HG02588 (cell line): Measurements from ENCODE around the gene RAPGEFL1.
"Not testable (repeated sequence)": the region's sequence is repeated elsewhere in the genome, so short reads cannot be mapped to it uniquely, and the experiment has no call there.

ENCODE experiments used
- ATAC-seq: cut with Tn5 transposase; IDR thresholded peaks from one replicate; pipeline ENCODE4 v1.9.1; 2021; ENCODE audit warnings: mild to moderate bottlenecking, moderate library complexity; ENCODE audit not compliant: unreplicated experiment

The RAPGEFL1 gene

DNA sequence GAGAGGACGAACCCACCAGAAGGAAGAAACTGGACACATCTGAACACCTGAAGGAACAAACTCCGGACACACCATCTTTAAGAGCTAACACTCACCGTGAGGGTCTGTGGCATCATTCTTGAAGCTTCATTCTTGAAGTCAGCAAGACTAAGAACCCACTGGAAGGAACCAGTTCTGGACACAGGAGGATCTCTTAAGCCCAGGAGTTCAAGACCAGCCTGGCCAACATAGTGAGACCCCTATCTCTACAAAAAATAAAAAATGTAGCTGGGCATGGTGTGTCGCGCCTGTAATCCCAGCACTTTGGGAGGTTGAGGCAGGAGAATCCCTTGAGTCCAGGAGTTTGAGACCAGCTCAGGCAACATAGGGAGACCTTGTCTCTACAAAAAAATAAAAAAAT lies 21.3 kb downstream of the RAPGEFL1 start:
- no peak for ATAC-seq

DNA sequence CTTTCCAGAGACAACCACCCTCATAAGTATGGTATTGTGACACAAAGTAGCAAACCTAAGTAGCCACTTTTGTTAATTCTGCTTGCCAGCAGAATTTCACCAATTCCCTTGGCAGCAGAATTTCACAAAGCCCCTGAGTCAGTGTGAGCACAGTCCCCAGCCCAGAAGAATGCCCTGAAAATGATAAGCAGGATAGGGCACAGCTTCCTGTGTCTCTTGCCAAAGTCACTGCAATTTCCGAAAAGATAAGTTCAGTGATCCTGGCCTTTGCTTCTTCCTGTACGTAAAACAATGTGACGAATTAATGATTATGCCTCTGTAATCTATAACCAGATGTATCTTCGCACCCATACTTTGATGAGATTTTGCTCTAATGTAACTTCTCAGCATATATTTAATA lies 25.9 kb downstream of the RAPGEFL1 start:
- ATAC-seq: no peak

DNA sequence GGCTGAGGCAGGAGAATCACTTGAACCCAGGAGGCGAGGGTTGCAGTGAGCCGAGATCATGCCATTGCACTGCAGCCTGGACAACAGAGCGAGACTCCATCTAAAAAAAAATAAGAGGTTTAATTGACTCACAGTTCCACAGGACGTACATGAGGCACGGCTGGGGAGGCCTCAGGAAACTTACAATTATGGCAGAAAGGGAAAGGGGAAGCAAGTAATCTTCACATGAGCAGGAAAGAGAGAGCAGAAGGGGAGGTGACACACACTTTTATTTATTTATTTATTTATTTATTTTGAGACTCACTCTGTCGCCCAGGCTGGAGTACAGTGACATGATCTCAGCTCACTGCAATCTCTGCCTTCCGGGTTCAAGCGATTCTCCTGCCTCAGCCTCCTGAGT lies 28.9 kb downstream of the RAPGEFL1 start:
- ATAC-seq: not testable (repeated sequence)

DNA sequence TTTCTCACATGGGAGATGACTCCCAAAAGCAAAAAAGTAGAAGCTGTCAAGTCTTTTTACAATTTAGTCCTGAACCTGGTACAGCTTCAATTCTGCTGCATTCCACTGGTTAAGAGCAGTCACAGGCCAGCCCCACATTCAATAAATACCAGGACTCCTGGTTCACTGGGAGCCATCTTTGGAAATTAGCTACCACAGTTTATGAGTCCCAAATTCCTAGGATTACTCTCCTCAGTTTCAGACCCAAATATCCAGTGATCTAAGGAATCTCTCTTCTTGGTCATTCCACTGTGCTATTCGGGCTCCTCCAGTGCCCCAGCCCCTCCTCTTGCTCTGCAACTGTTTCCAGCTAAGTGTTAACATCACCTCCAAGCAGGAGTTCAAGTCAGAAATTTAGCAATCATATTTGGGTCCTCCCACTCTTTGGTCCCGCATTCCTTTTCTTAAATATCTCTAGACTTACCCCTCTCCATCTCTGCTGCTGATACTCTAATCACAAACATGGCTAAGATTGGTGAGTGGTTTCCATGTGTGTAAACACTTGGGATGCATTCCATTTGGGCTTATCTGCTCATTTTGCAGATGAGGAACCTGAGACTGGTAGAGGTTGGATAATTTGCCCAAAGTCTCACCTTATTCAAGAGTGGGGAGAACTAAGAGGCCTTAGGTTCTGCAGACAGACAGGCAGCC lies 32.3 kb downstream of the RAPGEFL1 start:
- no peak for ATAC-seq

DNA sequence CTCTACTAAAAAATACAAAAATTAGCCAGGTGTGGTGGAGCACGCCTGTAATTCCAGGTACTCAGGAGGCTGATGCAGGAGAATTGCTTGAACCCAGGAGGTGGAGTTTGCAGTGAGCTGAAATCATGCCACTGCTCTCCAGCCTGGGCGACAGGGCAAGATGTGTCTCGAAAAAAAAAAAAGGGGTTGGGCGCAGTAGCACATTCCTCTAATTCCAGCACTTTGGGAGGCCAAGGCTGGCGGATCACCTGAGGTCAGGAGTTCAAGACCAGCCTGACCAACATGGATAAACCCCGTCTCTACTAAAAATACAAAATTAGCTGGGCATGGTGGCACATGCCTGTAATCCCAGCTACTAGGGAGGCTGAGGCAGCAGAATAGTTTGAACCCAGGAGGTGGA lies 36.6 kb downstream of the RAPGEFL1 start:
- not testable (repeated sequence) for ATAC-seq

DNA sequence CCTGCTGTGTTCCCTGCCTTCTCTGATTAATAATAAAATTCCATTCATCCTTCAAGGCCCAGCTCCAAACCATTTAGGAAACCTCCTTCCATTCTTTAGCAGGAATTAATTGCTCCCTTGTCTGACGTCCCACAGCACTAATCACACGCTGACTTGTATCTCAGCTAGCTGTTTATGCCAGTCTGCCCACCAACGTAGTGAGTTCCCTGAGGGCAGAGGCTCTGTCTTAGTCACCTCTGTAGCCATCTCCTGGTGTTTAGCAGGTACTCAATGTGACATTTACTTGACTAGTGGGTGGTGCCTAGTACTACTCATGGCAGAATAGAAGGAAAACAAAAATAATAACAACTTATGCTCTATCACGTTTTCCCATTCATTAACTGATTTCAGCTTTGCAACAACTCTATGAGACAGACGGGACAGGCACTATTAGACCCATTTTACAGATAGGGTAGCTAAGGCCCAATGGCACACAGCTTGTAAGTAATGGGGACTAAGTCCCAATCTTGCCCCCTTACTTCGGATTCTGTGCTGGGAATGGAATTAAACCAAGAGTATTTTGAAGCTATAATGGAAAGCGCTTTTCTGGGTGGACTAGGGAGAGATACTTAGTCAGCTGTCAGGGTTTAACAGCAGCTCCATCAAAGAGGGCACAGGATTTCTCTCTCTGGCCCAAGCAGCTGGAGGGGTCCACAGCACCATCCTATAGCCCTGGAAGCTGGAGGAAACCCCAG lies 40.9 kb downstream of the RAPGEFL1 start:
- no peak for ATAC-seq

DNA sequence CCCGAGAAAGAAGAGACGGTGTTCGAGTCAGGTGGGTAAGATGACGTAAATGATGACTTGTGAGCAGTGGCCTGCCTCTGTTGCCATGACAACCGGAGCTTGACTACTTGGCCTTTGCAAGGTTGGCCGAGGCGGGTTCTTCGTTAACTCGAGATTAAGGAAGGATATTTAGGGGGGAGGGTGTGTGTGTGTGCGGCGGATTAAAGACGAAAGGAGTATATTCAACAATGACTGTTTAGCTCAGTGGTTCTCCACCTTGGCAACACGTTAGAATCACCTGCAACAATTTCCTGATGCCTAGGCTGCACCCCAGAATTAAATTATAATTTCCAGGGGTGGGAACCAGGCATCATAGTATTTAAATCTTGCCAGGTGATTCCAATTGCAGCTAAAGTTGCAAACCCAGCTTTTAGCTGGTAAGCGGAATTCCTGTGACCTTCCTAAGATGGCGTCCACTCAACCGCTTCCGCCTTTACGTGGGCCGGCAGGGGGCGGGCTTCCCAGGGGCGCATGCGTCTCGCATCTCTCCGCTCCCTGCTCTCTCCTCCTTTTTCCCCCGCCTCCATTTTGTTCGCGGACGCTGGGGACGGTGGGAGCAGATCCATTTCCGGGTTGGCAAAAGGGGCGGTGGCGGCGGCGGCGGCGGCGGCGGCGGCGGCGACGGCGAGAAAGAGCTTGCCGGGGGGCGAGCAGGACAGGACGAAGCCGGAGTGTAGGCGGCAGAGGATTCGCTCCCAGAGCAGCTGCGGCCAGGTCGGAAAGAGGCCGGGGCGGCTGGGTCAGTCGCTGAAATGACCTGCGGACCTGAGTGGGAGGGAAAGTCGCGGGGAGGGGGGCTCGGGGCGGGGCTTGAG lies 41.7 kb downstream of the RAPGEFL1 start, which contains the start of gene WIPF2:
TSS of gene WIPF2 (plus strand) at position 565 of the 854 bp plus-strand sequence. CDS start 37,156 bp downstream, outside the sequence.
- ATAC-seq: peak; percentile 90

DNA sequence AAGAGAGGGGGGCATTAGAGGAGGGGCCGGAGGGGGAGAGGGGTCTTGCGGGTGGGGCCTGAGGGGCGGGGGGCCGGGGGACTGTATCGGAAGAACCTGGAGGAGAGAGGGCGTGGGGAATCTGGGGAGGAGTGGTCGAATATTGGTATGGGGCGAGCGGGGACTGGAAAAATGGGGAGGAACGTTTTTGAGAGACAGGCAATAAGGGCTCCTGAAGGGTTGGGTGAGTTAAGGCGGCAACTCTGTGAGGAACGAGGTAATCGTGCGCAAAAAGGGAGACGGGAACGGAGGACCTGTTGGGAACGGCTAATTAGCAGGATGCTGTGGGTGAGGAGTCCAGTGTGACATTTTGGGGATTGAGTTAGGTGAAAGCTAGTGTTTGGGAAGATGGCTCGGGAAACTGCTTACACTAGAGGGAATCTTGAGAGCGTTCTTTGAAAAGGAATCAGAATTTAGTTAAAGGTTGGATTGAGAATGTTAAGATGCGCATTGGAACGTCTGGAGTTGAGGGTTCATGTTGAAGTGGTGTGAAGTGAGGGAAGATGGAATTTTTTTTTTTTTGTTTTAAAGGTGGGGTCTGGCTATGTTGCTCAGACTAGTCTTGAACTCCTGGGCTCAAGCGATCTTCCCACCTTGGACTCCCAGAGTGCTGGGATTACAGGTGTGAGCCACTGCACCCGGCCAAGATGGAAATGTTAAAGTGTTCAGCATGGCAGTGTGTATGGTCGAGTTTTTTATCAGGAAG lies 42.5 kb downstream of the RAPGEFL1 start:
- no peak for ATAC-seq

DNA sequence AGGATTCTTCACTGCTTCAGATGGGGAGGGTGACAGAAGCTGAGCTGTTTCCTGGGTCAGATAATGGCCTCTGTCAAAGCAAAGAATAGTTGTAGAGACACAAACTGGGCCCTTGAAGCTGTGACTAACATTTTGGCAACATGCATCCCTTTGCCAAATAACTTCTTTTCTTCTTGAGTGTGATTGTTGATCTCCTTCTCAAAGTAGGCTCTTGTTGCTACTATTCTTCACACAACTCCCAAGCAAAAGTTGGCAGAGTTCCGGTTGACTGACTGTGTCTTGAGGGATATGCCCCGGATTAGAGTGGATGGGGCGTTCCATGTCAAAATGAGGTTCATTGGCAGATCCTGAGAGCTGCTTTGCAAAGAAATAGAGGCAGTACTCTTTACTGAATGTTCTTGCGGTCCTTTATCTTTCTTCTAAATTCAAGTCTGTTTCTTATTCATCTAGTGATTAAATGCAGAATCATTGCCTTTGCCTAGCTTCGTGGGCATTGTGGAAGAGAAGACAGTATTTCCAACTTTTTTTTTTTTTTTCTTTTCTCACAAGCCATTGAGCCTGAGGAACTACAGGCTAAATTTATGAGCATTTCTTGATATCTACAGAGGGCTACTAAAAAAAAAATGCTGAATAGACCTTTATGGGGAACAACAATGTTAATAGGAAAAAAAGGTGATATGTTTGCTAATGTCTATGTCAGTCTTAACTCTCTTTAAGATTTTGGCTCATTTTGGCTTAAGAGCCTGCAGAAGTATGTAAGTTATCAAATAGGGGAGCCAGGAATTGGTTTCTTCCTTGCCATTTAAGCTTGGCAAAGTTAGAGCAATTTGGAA lies 47.7 kb downstream of the RAPGEFL1 start:
- ATAC-seq: no peak

DNA sequence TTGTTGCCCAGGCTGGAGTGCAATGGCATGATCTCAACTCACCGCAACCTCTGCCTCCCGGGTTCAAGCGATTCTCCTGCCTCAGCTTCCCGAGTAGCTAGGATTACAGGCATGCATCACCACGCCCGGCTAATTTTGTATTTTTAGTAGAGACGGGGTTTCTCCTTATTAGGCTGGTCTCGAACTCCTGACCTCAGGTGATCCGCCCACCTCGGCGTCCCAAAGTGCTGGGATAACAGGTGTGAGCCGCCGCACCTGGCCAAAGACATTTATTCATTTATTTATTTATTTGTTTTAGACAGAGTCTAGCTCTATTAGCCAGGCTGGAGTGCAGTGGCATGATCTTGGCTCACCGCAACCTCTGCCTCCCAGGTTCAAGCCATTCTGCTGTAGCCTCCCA lies 51.9 kb downstream of the RAPGEFL1 start:
- not testable (repeated sequence) for ATAC-seq

DNA sequence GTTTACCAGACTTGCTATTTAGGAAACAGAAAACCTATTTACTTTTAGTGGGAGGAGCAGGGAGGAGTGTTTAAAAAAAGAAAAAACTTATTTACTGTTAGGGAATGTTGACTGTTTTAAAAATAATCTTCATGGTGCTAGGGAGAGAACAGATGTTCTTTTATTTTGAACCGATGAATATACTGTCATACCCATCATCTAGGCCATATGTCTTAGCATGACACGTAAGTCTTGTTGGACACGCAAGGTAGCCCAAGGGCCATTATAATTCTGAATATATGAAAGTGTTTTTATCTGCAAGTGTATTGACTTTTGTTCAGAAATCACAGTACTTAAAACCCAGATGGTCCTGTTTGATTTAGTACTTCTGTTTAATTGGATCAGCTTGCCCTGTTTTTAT lies 53.4 kb downstream of the RAPGEFL1 start:
- ATAC-seq: no peak

DNA sequence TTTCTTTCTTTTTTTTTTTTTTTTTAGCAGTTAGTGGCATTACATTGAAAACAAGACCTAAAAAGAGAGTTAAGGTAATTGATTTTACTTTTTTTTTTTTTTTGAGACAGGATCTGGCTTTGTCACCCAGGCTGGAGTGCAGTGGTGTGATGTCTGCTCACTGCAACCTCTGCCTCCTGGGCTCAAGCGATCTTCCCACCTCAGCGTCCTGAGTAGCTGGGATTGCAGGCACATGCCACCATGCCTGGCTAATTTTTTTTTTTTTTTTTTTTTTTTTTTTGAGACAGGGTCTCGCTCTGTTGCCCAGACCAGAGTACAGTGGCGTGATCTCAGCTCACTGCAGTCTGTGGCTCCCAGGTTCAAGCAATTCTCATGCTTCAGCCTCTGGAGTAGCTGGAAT lies 54.7 kb downstream of the RAPGEFL1 start:
- not testable (repeated sequence) for ATAC-seq

DNA sequence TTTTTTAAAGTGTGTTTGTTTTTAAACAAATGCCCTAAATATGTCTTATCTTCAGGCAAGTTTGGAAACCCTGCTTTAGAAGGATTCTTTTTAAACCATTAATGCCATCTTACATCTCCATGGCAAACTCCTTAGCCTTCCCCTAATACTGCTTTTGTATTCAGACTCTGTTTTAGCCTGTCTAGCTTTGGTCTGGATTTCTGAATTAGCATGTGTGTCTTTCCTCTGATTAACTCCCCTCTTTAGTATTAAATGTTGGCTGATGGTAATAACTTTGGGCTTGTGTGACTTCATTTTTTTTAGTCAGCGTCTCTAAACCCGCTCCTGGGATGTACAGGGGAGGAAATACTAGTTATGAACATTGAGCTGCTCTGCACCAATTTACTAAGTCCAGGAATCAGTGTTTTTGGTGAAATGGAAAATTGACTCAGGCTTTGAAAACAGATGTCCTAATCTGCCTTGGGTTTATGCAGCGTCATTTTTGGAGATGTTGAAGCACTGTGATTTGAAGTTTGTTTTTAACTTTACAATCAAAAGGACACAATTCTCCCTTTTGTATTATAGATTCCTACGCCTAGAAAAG lies 64.1 kb downstream of the RAPGEFL1 start:
- no peak for ATAC-seq

DNA sequence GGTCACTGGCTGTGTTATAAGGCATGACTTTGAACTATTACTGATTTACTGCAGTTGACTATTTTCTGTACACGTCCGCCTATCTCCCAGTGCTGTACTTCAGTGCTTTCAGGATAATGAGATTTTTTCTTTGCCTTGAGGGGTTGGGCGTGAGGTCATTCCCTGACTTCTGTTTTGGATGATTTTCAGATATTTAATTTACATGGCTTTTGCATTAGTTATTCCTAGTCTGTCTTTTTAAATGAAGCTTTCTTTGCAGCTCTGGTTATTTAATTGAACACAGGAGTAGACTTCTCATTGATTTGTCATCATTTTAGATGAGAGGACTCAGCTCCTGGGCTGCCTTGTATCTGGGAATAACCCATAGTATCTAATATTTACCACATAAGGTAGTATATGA lies 65.5 kb downstream of the RAPGEFL1 start:
- no peak for ATAC-seq

DNA sequence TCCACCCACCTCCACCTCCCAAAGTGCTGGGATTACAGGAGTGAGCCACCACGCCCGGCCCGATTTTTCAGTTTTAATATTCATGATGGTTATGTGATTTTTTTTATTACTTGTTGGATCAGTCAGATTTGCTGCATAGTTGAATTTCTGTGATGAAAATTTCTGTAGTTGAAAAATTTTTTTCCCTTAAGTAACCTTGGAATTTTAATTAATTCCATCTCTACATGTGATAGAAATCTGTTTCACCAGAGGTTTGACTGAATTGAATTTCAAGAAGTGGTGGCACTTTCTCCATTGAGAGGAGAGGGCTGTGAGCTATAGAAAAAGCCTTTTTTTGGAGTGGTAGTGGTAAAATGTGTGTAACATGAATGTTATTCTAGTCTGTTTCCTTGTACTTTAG lies 66.5 kb downstream of the RAPGEFL1 start:
- ATAC-seq: no peak

DNA sequence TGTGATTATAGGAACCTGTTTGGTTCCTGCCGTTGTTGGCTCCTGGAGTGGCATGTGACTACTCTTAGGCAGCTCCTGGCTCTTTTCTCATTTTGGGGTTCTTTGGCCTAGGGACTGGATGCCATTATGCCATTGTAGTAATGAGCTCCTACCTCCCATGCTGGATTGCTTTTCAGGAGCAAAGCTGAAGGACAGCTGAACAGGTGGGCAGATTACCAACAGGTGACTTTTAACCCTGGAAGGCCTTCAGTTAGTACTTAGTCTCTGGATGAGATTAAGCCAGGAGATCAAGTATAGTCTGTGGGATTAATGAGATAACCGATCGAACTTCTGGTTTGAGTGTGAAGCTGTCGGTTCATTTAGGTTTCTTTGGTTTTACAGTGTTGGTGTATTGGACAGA lies 67.0 kb downstream of the RAPGEFL1 start:
- no peak for ATAC-seq
